GM12865 (cell line): Measurements from ENCODE around the gene LARP1.
"Not testable (repeated sequence)": the region's sequence is repeated elsewhere in the genome, so short reads cannot be mapped to it uniquely, and the experiment has no call there.

Experiments
- DNase-seq: peaks from one replicate; pipeline ENCODE4 v3.0.0; 2010; ENCODE audit warnings: low read depth
- H3K4me3 ChIP-seq: 2 replicates; pipeline ENCODE4 v1.5.1; 2011; ENCODE audit warnings: mild to moderate bottlenecking, low read depth, low read length, control low read depth
- TF ChIP-seq, protein P1 (sequence below): IDR thresholded peaks from 2 replicates; pipeline ENCODE4 v1.5.1; 2011; ENCODE audit warnings: low read length, control low read depth, low read depth, inconsistent platforms; ENCODE audit not compliant: insufficient read depth; ENCODE audit errors: missing control alignments

The LARP1 gene

GRCh38 chr5:154723740-154724505 lies 31.3 kb upstream of the LARP1 start:
- TF ChIP-seq, protein P1, sequence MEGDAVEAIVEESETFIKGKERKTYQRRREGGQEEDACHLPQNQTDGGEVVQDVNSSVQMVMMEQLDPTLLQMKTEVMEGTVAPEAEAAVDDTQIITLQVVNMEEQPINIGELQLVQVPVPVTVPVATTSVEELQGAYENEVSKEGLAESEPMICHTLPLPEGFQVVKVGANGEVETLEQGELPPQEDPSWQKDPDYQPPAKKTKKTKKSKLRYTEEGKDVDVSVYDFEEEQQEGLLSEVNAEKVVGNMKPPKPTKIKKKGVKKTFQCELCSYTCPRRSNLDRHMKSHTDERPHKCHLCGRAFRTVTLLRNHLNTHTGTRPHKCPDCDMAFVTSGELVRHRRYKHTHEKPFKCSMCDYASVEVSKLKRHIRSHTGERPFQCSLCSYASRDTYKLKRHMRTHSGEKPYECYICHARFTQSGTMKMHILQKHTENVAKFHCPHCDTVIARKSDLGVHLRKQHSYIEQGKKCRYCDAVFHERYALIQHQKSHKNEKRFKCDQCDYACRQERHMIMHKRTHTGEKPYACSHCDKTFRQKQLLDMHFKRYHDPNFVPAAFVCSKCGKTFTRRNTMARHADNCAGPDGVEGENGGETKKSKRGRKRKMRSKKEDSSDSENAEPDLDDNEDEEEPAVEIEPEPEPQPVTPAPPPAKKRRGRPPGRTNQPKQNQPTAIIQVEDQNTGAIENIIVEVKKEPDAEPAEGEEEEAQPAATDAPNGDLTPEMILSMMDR, result no peak
- DNase-seq, result no peak
- no peak overlapping the region for H3K4me3 ChIP-seq

GRCh38 chr5:154727361-154727760 lies 27.8 kb upstream of the LARP1 start:
- TF ChIP-seq, protein P1, result no peak
- no peak for DNase-seq
- H3K4me3 ChIP-seq, result no peak overlapping the region

DNA sequence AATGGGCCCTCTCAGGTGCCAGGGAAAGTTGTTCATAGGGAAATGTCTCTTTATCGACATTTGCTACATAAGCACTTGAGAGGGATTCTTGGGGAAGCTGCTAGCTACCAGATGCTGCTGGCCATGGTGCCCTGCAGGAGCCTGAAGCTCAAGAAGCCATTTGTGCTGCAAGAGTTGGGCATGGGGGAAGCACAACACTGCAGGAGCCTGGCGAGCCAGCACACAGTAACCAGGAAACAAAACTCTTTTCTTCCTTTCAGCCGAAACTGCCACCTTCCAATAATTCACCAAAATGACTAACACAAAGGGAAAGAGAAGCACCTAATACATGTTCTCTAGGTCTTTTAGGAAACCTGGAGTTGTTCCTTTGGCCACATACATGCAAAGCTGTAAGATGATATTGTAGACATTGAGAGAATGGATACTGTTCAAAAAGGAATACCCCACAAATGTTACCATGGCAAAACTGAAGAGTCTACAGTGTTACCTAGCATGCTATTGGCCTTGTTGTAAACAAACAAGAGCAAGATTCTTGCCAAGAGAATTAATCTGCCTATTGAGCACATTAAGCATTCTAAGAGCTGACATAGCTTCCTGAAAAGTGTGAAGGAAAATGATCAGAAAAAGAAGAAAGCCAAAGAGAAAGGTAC lies 26.1 kb upstream of the LARP1 start:
- no peak for DNase-seq
- no peak overlapping the region for H3K4me3 ChIP-seq
- TF ChIP-seq, protein P1, result no peak

GRCh38 chr5:154729613-154730012 lies 25.6 kb upstream of the LARP1 start:
- TF ChIP-seq, protein P1, result no peak
- no peak for DNase-seq
- no peak overlapping the region for H3K4me3 ChIP-seq

- not testable (repeated sequence) for DNase-seq, H3K4me3 ChIP-seq
Observed at GRCh38 chr5:154730761-154731160, 24.4 kb upstream of the LARP1 start.

DNA sequence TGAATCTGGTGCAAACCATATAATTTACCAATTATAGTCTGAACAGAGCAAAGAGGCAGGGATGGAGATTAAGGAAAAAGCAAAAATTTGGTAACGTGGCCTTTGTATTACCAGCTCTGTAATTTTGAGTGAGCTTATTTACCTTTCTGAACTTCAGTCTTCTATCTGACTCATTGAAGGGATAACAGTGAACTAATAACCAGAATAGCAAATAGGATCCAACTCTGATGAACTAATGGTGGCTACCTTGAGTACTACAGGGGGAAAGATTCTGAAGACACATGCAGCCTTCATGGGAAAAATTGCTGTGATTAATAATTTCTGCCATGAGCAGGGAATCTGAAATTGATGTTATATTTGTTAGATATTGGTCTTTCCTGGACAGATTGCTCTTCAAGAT lies 23.0 kb upstream of the LARP1 start:
- H3K4me3 ChIP-seq, result no peak overlapping the region
- DNase-seq, result no peak
- TF ChIP-seq, protein P1, result no peak

GRCh38 chr5:154734370-154735248 lies 20.6 kb upstream of the LARP1 start:
- TF ChIP-seq, protein P1, result no peak
- H3K4me3 ChIP-seq, result no peak overlapping the region
- DNase-seq, result no peak

DNA sequence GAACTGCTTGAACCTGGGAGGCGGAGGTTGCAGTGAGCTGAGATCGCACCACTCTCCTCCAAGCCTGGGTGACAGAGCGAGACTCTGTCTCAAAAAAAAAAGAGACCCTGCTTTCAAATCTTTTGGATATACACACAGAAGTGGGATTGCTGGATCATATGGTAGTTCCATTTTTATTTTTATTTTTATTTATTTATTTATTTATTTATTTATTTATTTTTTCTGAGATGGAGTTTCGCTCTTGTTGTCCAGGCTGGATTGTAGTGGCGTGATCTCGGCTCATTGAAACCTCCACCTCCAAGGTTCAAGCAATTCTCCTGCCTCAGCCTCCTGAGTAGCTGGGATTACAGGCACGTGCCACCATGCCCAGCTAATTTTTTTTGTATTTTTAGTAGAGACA lies 19.8 kb upstream of the LARP1 start:
- not testable (repeated sequence) for DNase-seq, H3K4me3 ChIP-seq

DNA sequence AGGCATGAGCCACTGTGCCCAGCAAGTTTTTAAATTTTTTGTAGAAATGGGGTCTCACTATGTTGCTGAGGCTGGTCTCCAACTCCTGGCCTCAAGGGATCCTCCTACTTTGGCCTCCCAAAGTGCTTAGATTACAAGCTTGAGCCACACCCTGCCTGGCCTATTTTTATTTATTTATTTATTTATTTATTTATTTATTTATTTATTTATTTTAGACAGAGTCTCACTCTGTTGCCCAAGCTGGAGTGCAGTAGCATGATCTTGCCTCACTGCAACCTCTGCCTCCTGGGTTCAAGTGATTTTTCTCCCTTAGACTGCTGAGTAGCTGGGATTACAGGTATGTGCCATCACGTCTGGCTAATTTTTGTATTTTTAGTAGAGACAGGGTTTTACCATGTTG lies 18.8 kb upstream of the LARP1 start:
- H3K4me3 ChIP-seq, DNase-seq: not testable (repeated sequence)
